ENCODE data around the gene ZHX3. TPM values are rescaled to one million over a fixed set of nuclear protein-coding genes. Genes with fewer than 3 reads are reported as not detected.
A peak's percentile ranks its signal among the peaks of the same experiment; 100 is the strongest.

Gene ZHX3
- total RNA-seq, 6 experiments from 2014 or later, result 64.1 to 80.1 (median 72.0) TPM

DNA sequence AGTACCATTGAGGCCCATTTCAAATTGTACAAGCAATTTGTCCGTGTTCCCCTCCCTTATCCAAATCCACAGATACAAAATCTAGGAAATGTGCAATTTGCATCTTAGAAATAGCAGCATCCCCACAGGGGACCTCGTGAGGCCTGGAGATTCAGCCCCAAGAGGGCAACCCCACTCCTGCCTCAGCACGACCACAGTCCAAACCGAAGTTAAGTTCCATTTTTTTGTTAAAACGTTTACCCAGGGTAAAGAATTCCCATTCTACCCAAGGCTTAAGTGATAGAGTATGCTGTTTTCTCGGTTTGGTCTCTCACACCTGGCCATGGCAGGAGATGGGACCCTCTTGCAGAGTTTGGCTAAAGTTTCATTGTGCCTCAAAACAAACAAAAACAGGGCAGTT, 139.0 kb downstream of the ZHX3 start:
- peaks cover 6% of the 10 kb centered on the region for H3K27me3 Mint-ChIP-seq (ENCODE audit: insufficient read depth)
- peaks cover 68% of the 10 kb centered on the region for H3K4me1 Mint-ChIP-seq (ENCODE audit: low read depth)
- H3K4me3 Mint-ChIP-seq, result peak overlapping the region; percentile 68
- no peak for TF ChIP-seq CTCF (IDR thresholded peaks at IDR 0.05)
- DNase-seq, result no peak
- peak overlapping the region; percentile 93 for H3K27ac Mint-ChIP-seq
- peaks cover 42% of the 10 kb centered on the region for H3K36me3 Mint-ChIP-seq (ENCODE audit: low read depth)
- no peaks in the 10 kb centered on the region for H3K9me3 Mint-ChIP-seq

- TF ChIP-seq CTCF (IDR thresholded peaks at IDR 0.05), result no peak
- H3K4me3 Mint-ChIP-seq, result peak overlapping the region; percentile 68
- H3K9me3 Mint-ChIP-seq, result no peaks in the 10 kb centered on the region
- H3K27ac Mint-ChIP-seq, result peak overlapping the region; percentile 93
- H3K27me3 Mint-ChIP-seq (ENCODE audit: insufficient read depth), result peaks cover 6% of the 10 kb centered on the region
- peaks cover 75% of the 10 kb centered on the region for H3K4me1 Mint-ChIP-seq (ENCODE audit: low read depth)
- DNase-seq, result peak; percentile 94
- H3K36me3 Mint-ChIP-seq (ENCODE audit: low read depth), result peaks cover 40% of the 10 kb centered on the region
Observed at GRCh38 chr20:41177636-41178035, 139.9 kb downstream of the ZHX3 start.

DNA sequence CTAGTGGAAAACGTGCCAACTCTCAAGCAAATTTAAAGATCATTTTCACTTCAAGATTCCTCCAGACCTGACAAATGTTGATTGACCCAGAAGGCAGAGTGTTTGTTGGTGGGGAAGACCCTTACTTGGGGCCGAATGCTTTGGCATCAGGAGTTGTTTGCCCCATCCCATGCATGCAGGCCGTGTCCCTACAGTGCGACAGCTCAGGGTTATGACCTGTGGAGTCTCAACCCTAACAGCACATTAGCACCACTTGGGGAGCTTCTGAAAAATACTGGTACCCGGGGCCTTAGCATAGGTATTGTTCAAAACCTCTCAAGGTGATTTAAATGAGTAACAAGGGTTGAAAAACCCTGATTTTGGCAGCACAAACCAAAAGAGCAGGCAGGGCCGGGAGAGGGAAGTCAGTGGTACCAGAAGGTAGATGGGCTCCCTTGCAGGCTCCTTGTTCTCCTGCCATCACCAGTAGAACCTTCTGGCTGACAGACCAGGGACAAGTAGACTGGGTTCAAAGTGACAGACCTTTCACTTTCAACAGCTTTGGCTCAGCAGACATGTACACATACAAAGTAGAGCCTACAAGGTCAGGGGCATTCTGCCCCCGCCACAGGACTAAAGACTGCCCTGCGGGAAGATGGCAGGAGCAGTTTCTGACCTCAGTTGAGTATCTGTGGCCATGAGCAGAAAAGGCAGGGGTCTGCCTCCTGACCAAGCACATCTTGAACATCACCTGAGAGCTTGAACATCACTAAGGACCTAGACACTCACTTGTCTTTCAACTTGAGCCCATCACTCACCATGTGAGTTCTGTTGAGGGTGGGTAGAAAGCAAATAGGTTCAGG, 140.6 kb downstream of the ZHX3 start:
- peaks cover 70% of the 10 kb centered on the region for H3K4me1 Mint-ChIP-seq (ENCODE audit: low read depth)
- H3K4me3 Mint-ChIP-seq, result peak overlapping the region; percentile 68
- peaks cover 6% of the 10 kb centered on the region for H3K27me3 Mint-ChIP-seq (ENCODE audit: insufficient read depth)
- no peak for TF ChIP-seq CTCF (IDR thresholded peaks at IDR 0.05)
- DNase-seq, result no peak
- peak overlapping the region; percentile 93 for H3K27ac Mint-ChIP-seq
- no peaks in the 10 kb centered on the region for H3K9me3 Mint-ChIP-seq
- H3K36me3 Mint-ChIP-seq (ENCODE audit: low read depth), result peaks cover 33% of the 10 kb centered on the region

GRCh38 chr20:41175727-41176330, 141.7 kb downstream of the ZHX3 start:
- Mint-ChIP-seq H3K4me1 (ENCODE audit: low read depth) (peaks cover 70% of the 10 kb centered on the region), H3K9me3 (no peaks in the 10 kb centered on the region)

GRCh38 chr20:41175201-41175651, 142.3 kb downstream of the ZHX3 start:
- peaks cover 73% of the 10 kb centered on the region for H3K4me1 Mint-ChIP-seq (ENCODE audit: low read depth)
- H3K9me3 Mint-ChIP-seq, result no peaks in the 10 kb centered on the region
- peak overlapping the region; percentile 93 for H3K27ac Mint-ChIP-seq
- H3K4me3 Mint-ChIP-seq, result no peak overlapping the region; the same call in 1 of the 2 replicates
- no peak for DNase-seq
- H3K36me3 Mint-ChIP-seq (ENCODE audit: low read depth), result peaks cover 31% of the 10 kb centered on the region
- TF ChIP-seq CTCF (IDR thresholded peaks at IDR 0.05), result no peak
- H3K27me3 Mint-ChIP-seq (ENCODE audit: insufficient read depth), result peaks cover 6% of the 10 kb centered on the region

More at GRCh38 chr20:41175727-41176330, 141.7 kb downstream of the ZHX3 start:
- TF ChIP-seq CTCF (IDR thresholded peaks at IDR 0.05), result no peak
- no peak for DNase-seq
- no peak overlapping the region for H3K4me3 Mint-ChIP-seq
- peak overlapping the region; percentile 93 for H3K27ac Mint-ChIP-seq
- peaks cover 6% of the 10 kb centered on the region for H3K27me3 Mint-ChIP-seq (ENCODE audit: insufficient read depth)
- H3K36me3 Mint-ChIP-seq (ENCODE audit: low read depth), result peaks cover 26% of the 10 kb centered on the region

Data from HFFc6 (cell line).